ENCODE data around the gene MTMR1. TPM values are rescaled to one million over a fixed set of nuclear protein-coding genes. Genes with fewer than 3 reads are reported as not detected.

Gene MTMR1
- polyA plus RNA-seq, 1 donor from 2014 or later = 34.7 TPM

DNA sequence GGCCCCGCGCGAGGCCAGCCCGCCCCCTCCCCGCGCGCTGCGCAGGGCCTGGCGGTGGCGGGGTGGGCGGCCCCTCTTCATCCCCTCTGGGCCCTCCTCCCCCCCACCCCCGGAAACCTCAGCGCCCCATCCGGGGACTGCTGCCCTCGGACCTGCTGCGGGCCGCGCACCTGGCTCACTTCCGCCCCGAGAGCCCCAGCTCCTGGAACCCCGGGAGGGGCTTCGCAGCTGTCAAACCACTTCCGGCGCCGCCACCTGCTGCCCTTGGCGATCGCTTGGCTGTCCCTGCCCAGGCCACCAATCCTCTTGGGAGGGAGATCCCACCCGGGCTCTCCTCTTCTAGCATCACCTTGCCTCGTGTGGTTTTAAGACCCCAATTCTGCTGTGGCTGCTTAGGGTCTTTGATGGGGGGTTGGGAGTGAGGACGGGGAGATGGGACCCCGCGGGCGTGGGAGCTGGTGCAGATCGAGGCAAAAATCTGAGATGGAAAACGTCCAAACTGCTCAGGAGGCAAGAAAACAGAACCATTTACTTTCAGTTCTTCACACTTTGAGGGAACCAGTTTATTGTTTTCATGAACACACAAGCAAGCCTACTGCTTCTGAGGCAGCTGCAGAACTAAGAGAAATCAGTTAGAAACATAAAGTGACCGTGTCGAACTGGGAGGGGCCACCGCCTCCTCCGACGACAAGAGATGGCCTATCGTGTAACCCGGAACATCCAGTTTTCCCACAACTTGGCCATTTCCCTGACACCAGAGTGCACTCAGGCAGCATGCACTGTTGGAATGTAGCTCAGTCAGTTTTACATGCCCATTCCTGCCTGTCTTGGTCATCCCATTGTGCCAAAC, 754 bp downstream of the MTMR1 start:
- TF ChIP-seq, protein P1, sequence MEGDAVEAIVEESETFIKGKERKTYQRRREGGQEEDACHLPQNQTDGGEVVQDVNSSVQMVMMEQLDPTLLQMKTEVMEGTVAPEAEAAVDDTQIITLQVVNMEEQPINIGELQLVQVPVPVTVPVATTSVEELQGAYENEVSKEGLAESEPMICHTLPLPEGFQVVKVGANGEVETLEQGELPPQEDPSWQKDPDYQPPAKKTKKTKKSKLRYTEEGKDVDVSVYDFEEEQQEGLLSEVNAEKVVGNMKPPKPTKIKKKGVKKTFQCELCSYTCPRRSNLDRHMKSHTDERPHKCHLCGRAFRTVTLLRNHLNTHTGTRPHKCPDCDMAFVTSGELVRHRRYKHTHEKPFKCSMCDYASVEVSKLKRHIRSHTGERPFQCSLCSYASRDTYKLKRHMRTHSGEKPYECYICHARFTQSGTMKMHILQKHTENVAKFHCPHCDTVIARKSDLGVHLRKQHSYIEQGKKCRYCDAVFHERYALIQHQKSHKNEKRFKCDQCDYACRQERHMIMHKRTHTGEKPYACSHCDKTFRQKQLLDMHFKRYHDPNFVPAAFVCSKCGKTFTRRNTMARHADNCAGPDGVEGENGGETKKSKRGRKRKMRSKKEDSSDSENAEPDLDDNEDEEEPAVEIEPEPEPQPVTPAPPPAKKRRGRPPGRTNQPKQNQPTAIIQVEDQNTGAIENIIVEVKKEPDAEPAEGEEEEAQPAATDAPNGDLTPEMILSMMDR (IDR thresholded peaks at IDR 0.05; ENCODE audit: poor library complexity, severe bottlenecking) = no peak
- TF ChIP-seq, protein P2, sequence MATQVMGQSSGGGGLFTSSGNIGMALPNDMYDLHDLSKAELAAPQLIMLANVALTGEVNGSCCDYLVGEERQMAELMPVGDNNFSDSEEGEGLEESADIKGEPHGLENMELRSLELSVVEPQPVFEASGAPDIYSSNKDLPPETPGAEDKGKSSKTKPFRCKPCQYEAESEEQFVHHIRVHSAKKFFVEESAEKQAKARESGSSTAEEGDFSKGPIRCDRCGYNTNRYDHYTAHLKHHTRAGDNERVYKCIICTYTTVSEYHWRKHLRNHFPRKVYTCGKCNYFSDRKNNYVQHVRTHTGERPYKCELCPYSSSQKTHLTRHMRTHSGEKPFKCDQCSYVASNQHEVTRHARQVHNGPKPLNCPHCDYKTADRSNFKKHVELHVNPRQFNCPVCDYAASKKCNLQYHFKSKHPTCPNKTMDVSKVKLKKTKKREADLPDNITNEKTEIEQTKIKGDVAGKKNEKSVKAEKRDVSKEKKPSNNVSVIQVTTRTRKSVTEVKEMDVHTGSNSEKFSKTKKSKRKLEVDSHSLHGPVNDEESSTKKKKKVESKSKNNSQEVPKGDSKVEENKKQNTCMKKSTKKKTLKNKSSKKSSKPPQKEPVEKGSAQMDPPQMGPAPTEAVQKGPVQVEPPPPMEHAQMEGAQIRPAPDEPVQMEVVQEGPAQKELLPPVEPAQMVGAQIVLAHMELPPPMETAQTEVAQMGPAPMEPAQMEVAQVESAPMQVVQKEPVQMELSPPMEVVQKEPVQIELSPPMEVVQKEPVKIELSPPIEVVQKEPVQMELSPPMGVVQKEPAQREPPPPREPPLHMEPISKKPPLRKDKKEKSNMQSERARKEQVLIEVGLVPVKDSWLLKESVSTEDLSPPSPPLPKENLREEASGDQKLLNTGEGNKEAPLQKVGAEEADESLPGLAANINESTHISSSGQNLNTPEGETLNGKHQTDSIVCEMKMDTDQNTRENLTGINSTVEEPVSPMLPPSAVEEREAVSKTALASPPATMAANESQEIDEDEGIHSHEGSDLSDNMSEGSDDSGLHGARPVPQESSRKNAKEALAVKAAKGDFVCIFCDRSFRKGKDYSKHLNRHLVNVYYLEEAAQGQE (IDR thresholded peaks at IDR 0.05; ENCODE audit: borderline replicate concordance) = no peak
- TF ChIP-seq POLR2AphosphoS5 (IDR thresholded peaks at IDR 0.05) (peak; percentile 26), SMC3 (conservative IDR thresholded peaks at IDR 0.05; ENCODE audit: poor library complexity) (no peak)
- no peaks in the 10 kb centered on the region for H3K27me3 ChIP-seq (ENCODE audit: insufficient read depth, low read depth, low read length)
- H3K9ac ChIP-seq (ENCODE audit: low read length) = peak overlapping the region; percentile 66

DNA sequence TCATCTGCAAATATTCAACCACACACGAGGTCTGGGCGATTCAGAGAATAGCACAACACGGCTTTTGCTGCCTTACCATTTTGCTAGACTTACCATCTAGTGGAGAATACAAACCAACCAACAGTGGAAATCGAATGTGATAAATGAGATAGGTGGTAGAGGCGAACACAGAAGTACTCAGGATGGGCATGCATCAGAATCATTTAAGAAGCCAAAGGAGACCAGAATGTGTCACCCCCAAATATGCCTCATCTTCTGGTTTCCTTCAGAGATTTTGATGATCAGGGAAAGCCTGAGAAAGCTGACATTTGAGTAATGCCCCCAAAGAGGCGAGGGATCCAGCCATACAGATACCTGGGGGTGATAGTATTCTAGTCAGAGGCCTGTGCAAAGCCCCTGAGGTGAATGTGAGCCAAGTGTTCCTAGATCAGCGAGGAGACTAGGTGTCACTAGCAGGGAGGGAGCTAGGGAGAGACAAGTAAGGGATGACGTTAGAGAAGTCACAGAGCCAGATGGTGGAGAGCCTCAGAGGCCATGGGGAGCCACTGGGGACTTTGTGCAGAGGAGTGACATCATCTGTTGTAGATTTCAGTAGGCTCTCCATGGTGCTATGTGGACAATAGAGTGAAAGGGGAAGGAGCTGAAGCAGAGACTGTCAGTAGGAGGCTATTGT, 1.7 kb downstream of the MTMR1 start:
- no peaks in the 10 kb centered on the region for H3K79me2 ChIP-seq (replicated peaks; ENCODE audit: insufficient read depth, low read length)
- no peak overlapping the region for H3K27ac ChIP-seq (ENCODE audit: low read length)
- no peaks in the 10 kb centered on the region for H3K36me3 ChIP-seq (ENCODE audit: insufficient read depth, low read length)
- H3K4me3 ChIP-seq (ENCODE audit: low read length) = peak overlapping the region; percentile 69
- H3K9me2 ChIP-seq (ENCODE audit: insufficient read depth, low read length) = no peaks in the 10 kb centered on the region
- H3K9me3 ChIP-seq (ENCODE audit: low read length) = no peaks in the 10 kb centered on the region
- no peak for TF ChIP-seq EZH2 (IDR thresholded peaks at IDR 0.05; ENCODE audit: borderline replicate concordance, insufficient read depth, low read length, poor library complexity, severe bottlenecking)
- TF ChIP-seq SMC3 (conservative IDR thresholded peaks at IDR 0.05; ENCODE audit: poor library complexity) = no peak
- TF ChIP-seq, protein P2 (IDR thresholded peaks at IDR 0.05; ENCODE audit: borderline replicate concordance) = no peak
- no peak for TF ChIP-seq MXI1 (conservative IDR thresholded peaks at IDR 0.05; ENCODE audit: poor library complexity, severe bottlenecking)
- TF ChIP-seq RAD21 (conservative IDR thresholded peaks at IDR 0.05) = no peak
- TF ChIP-seq TAF1 (IDR thresholded peaks at IDR 0.05; ENCODE audit: low read depth) = no peak
- no peak for TF ChIP-seq EP300 (conservative IDR thresholded peaks at IDR 0.05; ENCODE audit: poor library complexity, severe bottlenecking)
- no peak for TF ChIP-seq POLR2AphosphoS5 (IDR thresholded peaks at IDR 0.05)
- TF ChIP-seq, protein P1 (IDR thresholded peaks at IDR 0.05; ENCODE audit: poor library complexity, severe bottlenecking) = no peak
- no peaks in the 10 kb centered on the region for H4K20me1 ChIP-seq (ENCODE audit: insufficient read depth)
- no peaks in the 10 kb centered on the region for H3F3A ChIP-seq (ENCODE audit: insufficient read depth, low read length, poor library complexity, severe bottlenecking)
- no peak overlapping the region for H3K4me2 ChIP-seq (ENCODE audit: low read length)
- H3K9ac ChIP-seq (ENCODE audit: low read length) = no peak overlapping the region
- H2AFZ ChIP-seq (ENCODE audit: low read depth, low read length) = no peak overlapping the region
- no peaks in the 10 kb centered on the region for H3K27me3 ChIP-seq (ENCODE audit: insufficient read depth, low read depth, low read length)

More for the DNA sequence above, 754 bp downstream of the MTMR1 start:
- Histone ChIP-seq H3F3A (ENCODE audit: insufficient read depth, low read length, poor library complexity, severe bottlenecking) (no peaks in the 10 kb centered on the region), H3K9me3 (ENCODE audit: low read length) (no peaks in the 10 kb centered on the region), H3K36me3 (ENCODE audit: insufficient read depth, low read length) (no peaks in the 10 kb centered on the region), H3K4me3 (ENCODE audit: low read length) (peak overlapping the region; percentile 69), H3K4me2 (ENCODE audit: low read length) (peak overlapping the region; percentile 65), H4K20me1 (ENCODE audit: insufficient read depth) (no peaks in the 10 kb centered on the region), H3K9me2 (ENCODE audit: insufficient read depth, low read length) (no peaks in the 10 kb centered on the region), H3K79me2 (replicated peaks; ENCODE audit: insufficient read depth, low read length) (no peaks in the 10 kb centered on the region), H3K27ac (ENCODE audit: low read length) (peak overlapping the region; percentile 37), H2AFZ (ENCODE audit: low read depth, low read length) (peak overlapping the region; percentile 27)

All from neural cell (in vitro differentiated cells).